GM18508 (cell line): Measurements from ENCODE around the gene ALKBH3.

Source experiments
- ATAC-seq: cut with Tn5 transposase; IDR thresholded peaks from one replicate; pipeline ENCODE4 v1.9.1; 2021; ENCODE audit warnings: moderate number of reproducible peaks; ENCODE audit not compliant: insufficient read depth, unreplicated experiment

The ALKBH3 gene

GRCh38 chr11:43892851-43893250 lies 12.2 kb downstream of the ALKBH3 start:
- ATAC-seq: no peak

GRCh38 chr11:43894546-43894945 lies 13.9 kb downstream of the ALKBH3 start:
- ATAC-seq: no peak

- ATAC-seq: no peak
Observed at GRCh38 chr11:43895601-43896000, 15.0 kb downstream of the ALKBH3 start.

- no peak for ATAC-seq
Observed at GRCh38 chr11:43898574-43898973, 17.9 kb downstream of the ALKBH3 start.

GRCh38 chr11:43899094-43899493 lies 18.5 kb downstream of the ALKBH3 start:
- no peak for ATAC-seq

- ATAC-seq: no peak
Observed at GRCh38 chr11:43901551-43901950, 20.9 kb downstream of the ALKBH3 start.

- ATAC-seq: no peak
Observed at GRCh38 chr11:43903078-43903477, 22.4 kb downstream of the ALKBH3 start.

- ATAC-seq: no peak
Observed at GRCh38 chr11:43903969-43904368, 23.3 kb downstream of the ALKBH3 start.

- ATAC-seq: no peak
Observed at GRCh38 chr11:43904742-43905535, 24.3 kb downstream of the ALKBH3 start.

- no peak for ATAC-seq
Observed at GRCh38 chr11:43905813-43906241, 25.2 kb downstream of the ALKBH3 start.

- ATAC-seq: no peak
Observed at GRCh38 chr11:43907028-43907975, 26.7 kb downstream of the ALKBH3 start.

- no peak for ATAC-seq
Observed at GRCh38 chr11:43908191-43908590, 27.6 kb downstream of the ALKBH3 start.

GRCh38 chr11:43908683-43909082 lies 28.1 kb downstream of the ALKBH3 start:
- no peak for ATAC-seq

- no peak for ATAC-seq
Observed at GRCh38 chr11:43913829-43914380, 33.3 kb downstream of the ALKBH3 start.

GRCh38 chr11:43914466-43914865 lies 33.8 kb downstream of the ALKBH3 start:
- ATAC-seq: no peak

- ATAC-seq: no peak
Observed at GRCh38 chr11:43916621-43917020, 36.0 kb downstream of the ALKBH3 start.

GRCh38 chr11:43917851-43918250 lies 37.2 kb downstream of the ALKBH3 start:
- no peak for ATAC-seq

GRCh38 chr11:43918662-43919061 lies 38.0 kb downstream of the ALKBH3 start:
- ATAC-seq: no peak

- no peak for ATAC-seq
Observed at GRCh38 chr11:43919852-43920597, 39.4 kb downstream of the ALKBH3 start.
